H1 (cell line): ENCODE data around the gene HUWE1. TPM values are rescaled to one million over a fixed set of nuclear protein-coding genes. Genes with fewer than 3 reads are reported as not detected.

Source experiments
- CTCF ChIA-PET: fragments of 300-600 bp; sonication (Branson Sonifier 250); formaldehyde crosslinking; loops from one replicate; lab custom pipeline; 2021; ENCODE audit not compliant: partially characterized antibody; lab: Charles Lee
- POLR2A ChIA-PET: fragments of 300-600 bp; sonication (Branson Sonifier 250); formaldehyde crosslinking; loops from one replicate; lab custom pipeline; 2021; ENCODE audit warnings: inconsistent platforms; ENCODE audit not compliant: partially characterized antibody; lab: Charles Lee
- DNase-seq, 2 experiments: peaks; one replicate each; pipeline versions ENCODE4 v3.0.0 to v3.0.0-alpha.2; 2010 to 2022; ENCODE audit warnings: low spot score in 2 of 2, low read depth in 1 of 2, mixed read lengths in 1 of 2
- FAIRE-seq: peaks from 2 replicates; lab custom pipeline; 2011; peaks lifted over from hg19 to GRCh38; lab: Jason Lieb, UNC
- H2AFZ ChIP-seq: 2 replicates; pipeline ENCODE4 v1.8.1; 2012; ENCODE audit warnings: low read length, inconsistent platforms
- H2AK5ac ChIP-seq: 2 replicates; pipeline ENCODE4 v1.6.1; 2013; ENCODE audit warnings: low read depth, low read length
- H2BK120ac ChIP-seq: replicated peaks from 2 replicates; pipeline ENCODE3; 2013; ENCODE audit warnings: low read depth, low read length, inconsistent platforms
- H2BK12ac ChIP-seq: 2 replicates; pipeline ENCODE4 v1.6.1; 2013; ENCODE audit warnings: low read depth, low read length
- H2BK15ac ChIP-seq: 2 replicates; pipeline ENCODE4 v1.6.1; 2013; ENCODE audit warnings: low read length
- H2BK20ac ChIP-seq: 2 replicates; pipeline ENCODE4 v1.6.1; 2013; ENCODE audit warnings: low read length
- H2BK5ac ChIP-seq: 2 replicates; pipeline ENCODE4 v1.6.1; 2013; ENCODE audit warnings: low read depth, low read length
- H3K14ac ChIP-seq: 2 replicates; pipeline ENCODE4 v1.6.1; 2013; ENCODE audit warnings: inconsistent platforms; ENCODE audit not compliant: insufficient read length
- H3K18ac ChIP-seq: 2 replicates; pipeline ENCODE4 v1.6.1; 2013; ENCODE audit warnings: low read length; ENCODE audit errors: extremely low read depth
- H3K23ac ChIP-seq: 2 replicates; pipeline ENCODE4 v1.6.1; 2013; ENCODE audit warnings: inconsistent platforms; ENCODE audit not compliant: insufficient read length
- H3K23me2 ChIP-seq: 2 replicates; pipeline ENCODE4 v1.6.1; 2013; ENCODE audit warnings: low read depth, low read length
- H3K27ac ChIP-seq: 2 replicates; pipeline ENCODE4 v1.6.1; 2011; ENCODE audit warnings: low read depth, low read length, inconsistent platforms
- H3K27me3 ChIP-seq, 4 experiments: replicated peaks in 1 of 4; 1 replicate in 1 of 4; 2 replicates in 3 of 4; pipeline versions ENCODE4 v1.6.1 to v1.8.1; 2011 to 2013; ENCODE audit warnings: low read length in 3 of 4, mild to moderate bottlenecking in 3 of 4, inconsistent platforms in 2 of 4, mixed read lengths in 2 of 4, moderate library complexity in 1 of 4; ENCODE audit not compliant: control insufficient read depth in 3 of 4, insufficient read depth in 3 of 4; ENCODE audit errors: extremely low read depth in 1 of 4
- H3K36me3 ChIP-seq, 4 experiments: 2 replicates each; pipeline versions ENCODE4 v1.6.1 to v1.8.1; 2011 to 2013; ENCODE audit warnings: mild to moderate bottlenecking in 4 of 4, low read length in 3 of 4, moderate library complexity in 2 of 4, control low read depth in 1 of 4, inconsistent platforms in 1 of 4; ENCODE audit not compliant: insufficient read depth in 4 of 4, control insufficient read depth in 2 of 4
- H3K4ac ChIP-seq: replicated peaks from 2 replicates; pipeline ENCODE3; 2013; ENCODE audit warnings: low read length, low read depth, mixed read lengths, inconsistent platforms; ENCODE audit not compliant: insufficient read length
- H3K4me1 ChIP-seq, 4 experiments: replicated peaks in 1 of 4; 1 replicate in 1 of 4; 2 replicates in 3 of 4; pipeline versions ENCODE4 v1.6.1 to v1.8.1; 2011 to 2013; ENCODE audit warnings: low read length in 3 of 4, inconsistent platforms in 2 of 4, mixed read lengths in 1 of 4; ENCODE audit not compliant: insufficient read depth in 4 of 4, control insufficient read depth in 3 of 4
- H3K4me2 ChIP-seq, 2 experiments: 2 replicates each; pipeline versions ENCODE4 v1.6.1 to v1.8.1; 2011 to 2013; ENCODE audit warnings: low read depth in 2 of 2, low read length in 2 of 2, control low read depth in 1 of 2, inconsistent platforms in 1 of 2, mild to moderate bottlenecking in 1 of 2; ENCODE audit not compliant: insufficient read depth in 1 of 2
- H3K4me3 ChIP-seq, 4 experiments: fragments of 200-600, 300-600 bp in 1 of 4; sonication (generic), shearing (Covaris generic), sonication (Bioruptor Twin) in 1 of 4; 2 replicates each; pipeline versions ENCODE4 v1.5.1 to v1.8.1; 2011 to 2016; ENCODE audit warnings: low read length in 4 of 4, low read depth in 3 of 4, control low read depth in 2 of 4, inconsistent platforms in 2 of 4, mild to moderate bottlenecking in 2 of 4, mixed read lengths in 1 of 4, moderate library complexity in 1 of 4; ENCODE audit not compliant: insufficient read depth in 2 of 4; ENCODE audit errors: extremely low read depth in 1 of 4
- H3K56ac ChIP-seq: replicated peaks from 2 replicates; pipeline ENCODE3; 2013; ENCODE audit warnings: low read depth, mild to moderate bottlenecking, mixed read lengths, low read length, inconsistent platforms; ENCODE audit not compliant: insufficient read length
- H3K79me1 ChIP-seq: 2 replicates; pipeline ENCODE4 v1.6.1; 2013; ENCODE audit warnings: low read depth, low read length, control low read depth
- H3K79me2 ChIP-seq, 2 experiments: 2 replicates each; pipeline versions ENCODE4 v1.6.1 to v1.8.1; 2012 to 2013; ENCODE audit warnings: low read length in 2 of 2, mild to moderate bottlenecking in 2 of 2, inconsistent platforms in 1 of 2; ENCODE audit not compliant: insufficient read depth in 2 of 2, control insufficient read depth in 1 of 2
- H3K9ac ChIP-seq, 4 experiments: replicated peaks in 1 of 4; 1 replicate in 1 of 4; 2 replicates in 3 of 4; pipeline versions ENCODE4 v1.6.1 to v1.8.1; 2011 to 2013; ENCODE audit warnings: low read depth in 3 of 4, low read length in 3 of 4, control low read depth in 2 of 4, mild to moderate bottlenecking in 2 of 4, moderate library complexity in 2 of 4, inconsistent platforms in 1 of 4; ENCODE audit errors: extremely low read depth in 1 of 4
- H3K9me3 ChIP-seq, 2 experiments: 2 replicates each; pipeline versions ENCODE4 v1.6.1 to v1.8.1; 2012 to 2013; ENCODE audit warnings: mild to moderate bottlenecking in 2 of 2, moderate library complexity in 2 of 2, control low read depth in 1 of 2, inconsistent platforms in 1 of 2, low read depth in 1 of 2, low read length in 1 of 2, mixed read lengths in 1 of 2; ENCODE audit not compliant: insufficient read depth in 2 of 2
- H4K20me1 ChIP-seq, 2 experiments: replicated peaks in 1 of 2; 2 replicates each; pipeline versions ENCODE3 to v1.8.1; 2011 to 2013; ENCODE audit warnings: inconsistent platforms in 2 of 2, low read length in 2 of 2, mild to moderate bottlenecking in 1 of 2; ENCODE audit not compliant: insufficient read depth in 2 of 2, control insufficient read depth in 1 of 2
- H4K5ac ChIP-seq: 2 replicates; pipeline ENCODE4 v1.6.1; 2013; ENCODE audit warnings: low read length, low read depth, mixed read lengths, inconsistent platforms; ENCODE audit not compliant: insufficient read length
- H4K8ac ChIP-seq: 2 replicates; pipeline ENCODE4 v1.8.0; 2013; ENCODE audit warnings: mild to moderate bottlenecking, moderate library complexity, low read length, inconsistent platforms; ENCODE audit not compliant: insufficient read depth; ENCODE audit errors: extremely low read depth
- H4K91ac ChIP-seq: replicated peaks from 2 replicates; pipeline ENCODE3; 2013; ENCODE audit warnings: low read length, mixed read lengths, inconsistent platforms; ENCODE audit not compliant: insufficient read length
- CHD2 ChIP-seq: IDR thresholded peaks from 2 replicates; pipeline ENCODE4 v1.6.1; 2012; ENCODE audit warnings: low read length, improper control_type of control experiment
- GABPA ChIP-seq: IDR thresholded peaks from 2 replicates; pipeline ENCODE4 v1.6.1; 2011; ENCODE audit warnings: mild to moderate bottlenecking, low read length, moderate library complexity, borderline replicate concordance; ENCODE audit not compliant: insufficient read depth
- POLR2A ChIP-seq, 2 experiments: IDR thresholded peaks; 1 replicate in 1 of 2; 2 replicates in 1 of 2; pipeline ENCODE4 v1.6.1; 2011; ENCODE audit warnings: low read depth in 2 of 2, low read length in 2 of 2, mild to moderate bottlenecking in 2 of 2; ENCODE audit errors: control extremely low read depth in 1 of 2
- POLR2AphosphoS5 ChIP-seq: IDR thresholded peaks from 2 replicates; pipeline ENCODE4 v1.6.1; 2011; ENCODE audit warnings: low read depth, low read length
- SIRT6 ChIP-seq: IDR thresholded peaks from one replicate; pipeline ENCODE4 v1.7.1; 2012; ENCODE audit warnings: low read length, inconsistent platforms
- TBP ChIP-seq: IDR thresholded peaks from 2 replicates; pipeline ENCODE4 v1.6.1; 2011; ENCODE audit warnings: low read depth, low read length, improper control_type of control experiment
- USF2 ChIP-seq: IDR thresholded peaks from 2 replicates; pipeline ENCODE4 v1.6.1; 2011; ENCODE audit warnings: low read length, improper control_type of control experiment
- WGBS, 2 experiments: shearing (Covaris generic) in 1 of 2; methylation state at CpG; one replicate each; pipeline versions ENCODE4 v1.1.6 to v1.1.7; 2013 to 2015; ENCODE audit warnings: low lambda C conversion rate in 2 of 2, mixed read lengths in 2 of 2, inconsistent platforms in 1 of 2, low coverage in 1 of 2, missing lambda C conversion rate in 1 of 2; ENCODE audit not compliant: insufficient replicate concordance in 2 of 2, insufficient coverage in 1 of 2, insufficient read length in 1 of 2; ENCODE audit errors: extremely low coverage in 1 of 2, missing lambda C conversion rate in 1 of 2; 5-methylcytosine and 5-hydroxymethylcytosine counted together
- polyA plus RNA-seq, 7 experiments: library from polyadenylated mRNA; depleted of rRNA in 3 of 7; stranded (reverse) in 5 of 7; unstranded in 2 of 7; fragments of >200 nt in 5 of 7; fragments of 200-250 nt in 2 of 7; gene quantifications; 1 replicate in 5 of 7; 2 replicates in 1 of 7; 4 replicates in 1 of 7; pipeline versions ENCODE4 v1.2.1 to v1.2.3, GENCODE V29; 2011 to 2013; ENCODE audit warnings: missing spikeins in 2 of 7, mixed read lengths in 2 of 7
- total RNA-seq: library from RNA; stranded (reverse); fragmentation: NEBNext Ultra II Directional; extraction: Animal tissue kit (Norgen Biotek cat#: 25700); gene quantifications from 2 replicates; pipeline ENCODE4 v1.2.1, GENCODE V29; 2021

HUWE1 gene
- total and polyA plus RNA-seq, 2 of the 8 experiments (the other 6 are each of a cell fraction or from before 2014, with no cell fraction given), result 114 to 252 TPM

- no peak overlapping the region for H3K4ac ChIP-seq
- H3K79me1 ChIP-seq, result no peaks in the 10 kb centered on the region
- H3K4me1 ChIP-seq, result peaks cover 0 to 6% (median 0%) of the 10 kb centered on the region in 4 experiments; a peak in 1 of 7 replicates
- peak overlapping the region; percentile 98; the same call in 1 of the 2 replicates for H3K27ac ChIP-seq
- TF ChIP-seq GABPA (no peak), USF2 (no peak), TBP (peak; percentile 59), SIRT6 (no peak), POLR2AphosphoS5 (peak; percentile 66), CHD2 (peak; percentile 79), POLR2A (IDR thresholded peaks at IDR 0.05; ENCODE audit: control extremely low read depth in 1 of 2, low read depth in 2 of 2, low read length in 2 of 2) (peak in 1 of 2 experiments; percentile 76; a peak in 1 of 3 replicates)
- peak in 1 of 2 experiments; percentile 46 for DNase-seq
- peak overlapping the region; percentile 89 for H4K91ac ChIP-seq
- peak overlapping the region; percentile 91; the same call in 1 of the 2 replicates for H2BK5ac ChIP-seq
- ChIA-PET CTCF (no interaction called here), POLR2A (interaction anchor here (0.5 to 5.1 kb wide), 17 partner anchors 8 to 728 kb away, joined by 3 to 45 read pairs (median 5); partner anchors contain the start of genes PHF8, RIBC1 and SMC1A)
- FAIRE-seq, result no peak
- H3K27me3 ChIP-seq, result no peaks in the 10 kb centered on the region
- peak overlapping the region; percentile 78 to 88 for H3K4me2 ChIP-seq
- WGBS, 2 experiments, result 6% methylated on average over 18 of the region's 24 CpGs; no CpG with 5 or more reads in 1 of the 2 experiments
- H2AFZ ChIP-seq, result no peak overlapping the region
- peak overlapping the region; percentile 69 to 98 (median 82) for H3K4me3 ChIP-seq
- H3K23ac ChIP-seq, result no peak overlapping the region
- peak overlapping the region; percentile 99; the same call in 1 of the 2 replicates for H4K8ac ChIP-seq
- no peak overlapping the region for H3K14ac ChIP-seq
- no peak overlapping the region for H2BK12ac ChIP-seq
- H3K23me2 ChIP-seq, result peaks cover 5% of the 10 kb centered on the region; the same call in 1 of the 2 replicates
- H2BK20ac ChIP-seq, result no peak overlapping the region
- no peak overlapping the region for H2BK120ac ChIP-seq
- no peak overlapping the region for H2BK15ac ChIP-seq
- no peak overlapping the region; the same call in 1 of the 2 replicates for H2AK5ac ChIP-seq
- H3K56ac ChIP-seq, result peak overlapping the region; percentile 77
- H3K9ac ChIP-seq, result peak overlapping the region; percentile 96 to 100 (median 98)
- H3K36me3 ChIP-seq, result peaks cover 0 to 34% (median under 1%) of the 10 kb centered on the region in 4 experiments; a peak in 3 of 8 replicates
- peak overlapping the region; percentile 19; the same call in 1 of the 2 replicates for H3K18ac ChIP-seq
- peaks cover 19 to 69% of the 10 kb centered on the region in 2 experiments for H3K79me2 ChIP-seq
- H4K20me1 ChIP-seq, result peaks cover 0 to 4% of the 10 kb centered on the region in 2 experiments
- H3K9me3 ChIP-seq, result no peaks in the 10 kb centered on the region
- no peak overlapping the region for H4K5ac ChIP-seq
Measured at GRCh38 chrX:53682885-53683555, 3.5 kb downstream of the HUWE1 start.
